ENCODE results near the gene DVL2.
"Not testable (repeated sequence)": the region's sequence is repeated elsewhere in the genome, so short reads cannot be mapped to it uniquely, and the experiment has no call there.

Gene DVL2

DNA sequence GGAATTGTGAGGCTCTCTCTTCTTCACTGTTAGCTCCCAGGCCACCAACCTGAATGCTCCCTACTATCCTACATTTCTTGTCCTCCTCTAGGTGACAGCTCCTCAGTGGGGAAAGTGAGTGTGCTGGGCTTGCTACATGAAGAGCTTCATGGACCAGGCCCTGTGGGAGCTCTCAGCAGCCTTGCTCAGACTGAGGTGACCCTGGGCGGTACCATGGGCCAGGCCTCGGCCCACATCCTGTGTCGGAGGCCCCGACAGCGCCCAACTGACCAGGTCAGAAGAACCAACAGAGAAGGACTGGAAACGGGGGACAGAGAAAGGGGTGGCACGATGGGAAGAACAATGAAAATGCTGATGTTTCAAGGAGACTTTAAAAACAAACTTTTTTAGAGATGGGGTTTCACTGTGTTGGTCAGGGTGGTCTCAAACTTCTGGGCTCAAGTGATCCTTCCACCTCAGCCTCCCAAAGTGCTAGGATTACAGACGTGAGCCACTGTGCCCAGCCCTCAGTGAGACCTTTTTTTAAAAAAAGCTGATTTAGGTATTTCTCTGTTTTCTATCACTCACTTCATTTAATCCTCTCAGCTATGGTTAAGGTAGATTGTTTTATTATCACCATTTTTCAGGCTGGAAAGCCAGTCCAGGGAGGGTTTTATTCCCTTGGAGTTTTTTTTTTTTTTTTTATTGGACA, 22.6 kb upstream of the DVL2 start:
- no peak for DNase-seq

DNA sequence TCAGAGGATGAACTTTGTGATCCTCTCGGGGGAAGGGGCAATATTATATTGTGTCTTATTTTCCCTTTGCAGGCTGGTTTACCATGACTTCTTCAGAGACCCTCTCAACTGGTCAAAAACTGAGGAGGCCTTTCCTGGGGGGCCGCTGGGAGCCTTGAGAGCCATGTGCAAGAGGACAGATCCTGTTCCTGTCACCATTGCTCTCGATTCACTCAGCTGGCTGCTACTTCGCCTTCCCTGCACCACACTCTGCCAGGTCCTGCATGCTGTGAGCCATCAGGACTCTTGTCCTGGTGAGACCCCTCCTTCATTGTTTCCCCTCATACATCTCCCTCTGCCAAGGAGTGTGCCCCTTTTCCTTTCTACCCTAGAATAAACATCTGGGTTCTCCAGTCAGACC, 20.2 kb upstream of the DVL2 start:
- no peak for DNase-seq

DNA sequence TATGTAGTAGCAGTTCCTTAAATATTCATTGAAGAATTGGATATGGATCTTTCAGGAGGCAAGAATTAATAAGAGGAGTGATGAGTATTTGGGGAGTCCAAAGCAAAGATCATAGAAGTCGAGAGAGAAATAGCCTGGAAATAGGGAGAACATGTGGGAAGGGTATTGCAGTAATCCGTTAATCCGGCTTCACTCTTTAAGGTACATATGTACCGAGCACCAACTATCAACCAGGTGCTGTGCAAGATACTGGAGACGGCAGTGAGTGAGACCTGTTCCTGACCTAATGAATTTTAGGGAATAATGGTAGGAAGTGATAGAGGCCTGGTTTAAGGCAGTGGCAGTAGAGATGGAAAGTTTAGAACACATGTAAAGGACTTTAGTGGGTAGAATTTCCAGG, 18.8 kb upstream of the DVL2 start:
- DNase-seq = no peak

DNA sequence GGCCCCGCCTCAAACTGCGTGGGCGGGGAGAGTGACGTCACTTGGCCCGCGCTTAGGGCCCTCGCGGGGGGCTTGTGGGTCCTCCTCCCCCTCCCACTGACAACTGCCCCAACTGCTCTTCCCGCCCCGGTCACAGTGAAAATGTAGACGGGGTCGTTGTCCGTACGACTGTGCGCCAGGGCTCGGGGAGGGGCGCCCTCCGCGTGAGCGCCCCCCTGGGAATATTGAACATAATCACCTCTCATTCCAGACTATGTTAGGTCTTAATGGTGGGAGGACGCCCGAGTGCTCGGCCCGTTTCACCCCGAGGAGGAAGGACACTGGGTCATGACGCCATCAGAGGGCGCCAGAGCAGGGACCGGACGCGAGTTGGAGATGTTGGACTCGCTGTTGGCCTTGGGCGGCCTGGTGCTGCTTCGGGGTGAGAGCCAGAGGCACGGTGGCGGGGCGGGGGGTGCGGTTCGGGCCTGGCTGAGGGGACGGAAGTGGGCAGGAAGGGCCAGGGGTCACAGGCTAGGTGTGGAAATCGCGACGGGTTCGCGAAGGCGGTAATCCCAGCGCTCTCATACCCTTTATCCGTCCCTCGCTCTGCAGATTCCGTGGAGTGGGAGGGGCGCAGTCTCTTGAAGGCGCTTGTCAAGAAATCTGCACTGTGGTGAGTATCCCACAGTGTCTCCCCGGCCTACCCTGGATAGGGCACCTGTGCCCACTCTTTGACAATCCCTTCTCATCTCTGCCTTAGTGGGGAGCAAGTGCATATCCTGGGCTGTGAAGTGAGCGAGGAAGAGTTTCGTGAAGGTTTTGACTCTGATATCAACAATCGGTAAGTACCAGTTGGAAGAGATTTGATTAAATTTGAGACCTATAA, 18.1 kb upstream of the DVL2 start, which contains the start of gene ELP5:
Gene ELP5 (plus strand): TSS at position 40 of the 868 bp plus-strand sequence. CDS start 336 bp downstream, at position 376.
- peak; percentile 71 to 96 (median 86) for DNase-seq

DNA sequence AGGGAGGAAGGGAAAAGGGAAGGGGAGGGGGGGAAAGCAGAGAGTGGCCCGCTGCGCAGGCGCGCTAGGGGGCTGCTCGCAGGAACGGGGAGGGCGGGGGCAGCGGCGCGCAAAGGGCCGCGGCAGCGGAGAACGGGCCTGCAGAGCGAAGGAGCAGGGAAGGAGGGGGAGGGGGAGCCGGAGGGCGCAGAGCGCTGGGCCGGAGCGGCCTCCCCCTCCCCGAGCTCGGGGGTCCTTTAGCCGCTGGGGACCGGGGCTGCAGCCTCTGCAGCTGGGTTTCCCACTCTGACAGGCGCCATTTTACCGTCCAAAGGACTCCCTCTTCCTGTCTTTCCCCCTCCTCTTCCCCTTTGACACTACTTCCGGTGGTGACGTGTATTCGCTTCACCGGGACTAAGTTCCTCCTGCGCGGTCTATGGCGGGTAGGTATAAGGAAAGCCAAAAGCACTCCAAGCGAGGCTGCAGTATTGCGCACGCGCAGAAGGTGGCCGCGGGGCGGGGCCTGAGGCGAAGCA, 17.4 kb upstream of the DVL2 start, which contains the start of gene CTDNEP1:
Gene CTDNEP1 (minus strand): TSS at position 74 of the 515 bp plus-strand sequence. CDS start 438 bp downstream, outside the sequence.
- DNase-seq = peak; percentile 92 to 99 (median 98)

DNA sequence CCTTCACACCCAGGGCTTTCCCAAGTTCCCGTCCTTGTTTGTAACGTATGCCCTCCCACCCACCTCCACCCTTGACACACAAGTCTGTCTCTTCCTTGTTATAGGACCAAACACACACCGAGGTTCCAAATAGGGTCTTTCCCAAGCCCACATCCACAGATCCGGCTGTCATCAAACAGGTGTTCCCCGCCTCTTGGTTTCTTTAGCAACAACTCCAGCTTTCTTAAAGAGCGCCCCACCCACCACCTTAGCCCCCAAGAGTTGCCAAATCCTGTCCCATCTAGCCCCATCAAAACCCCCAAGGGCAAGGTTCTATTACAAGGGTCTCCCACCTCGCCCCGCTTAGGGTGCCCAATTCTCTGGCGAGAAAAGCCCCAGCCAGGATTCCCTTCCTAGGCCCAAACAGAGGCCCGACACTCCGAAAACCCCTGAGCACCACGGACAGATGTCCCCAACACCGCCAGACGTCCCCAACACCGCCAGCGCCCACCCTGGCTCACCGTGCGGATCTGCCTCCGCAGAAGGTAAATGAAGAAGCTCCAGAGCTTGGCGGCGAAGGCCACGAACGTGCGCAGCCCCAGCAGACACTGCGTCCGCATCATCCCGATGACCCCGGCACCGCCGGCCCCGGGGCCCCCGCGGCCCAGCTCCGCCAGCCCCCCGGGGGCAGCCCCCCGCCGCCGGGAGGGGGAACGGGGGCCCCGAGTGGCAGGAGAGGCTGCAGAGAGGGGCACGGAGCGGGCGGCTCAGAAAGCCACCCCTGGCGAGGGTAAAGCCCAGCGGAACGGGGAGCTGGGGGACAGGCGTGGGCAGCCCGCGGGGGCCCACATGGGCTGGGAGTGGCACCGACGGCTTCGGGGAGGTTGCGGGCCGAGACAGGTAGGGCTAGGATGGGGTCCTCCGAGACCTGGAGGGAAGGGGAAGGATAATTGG, 16.6 kb upstream of the DVL2 start:
- peak in 2 of 51 donors; percentile 23 to 41 for DNase-seq

DNA sequence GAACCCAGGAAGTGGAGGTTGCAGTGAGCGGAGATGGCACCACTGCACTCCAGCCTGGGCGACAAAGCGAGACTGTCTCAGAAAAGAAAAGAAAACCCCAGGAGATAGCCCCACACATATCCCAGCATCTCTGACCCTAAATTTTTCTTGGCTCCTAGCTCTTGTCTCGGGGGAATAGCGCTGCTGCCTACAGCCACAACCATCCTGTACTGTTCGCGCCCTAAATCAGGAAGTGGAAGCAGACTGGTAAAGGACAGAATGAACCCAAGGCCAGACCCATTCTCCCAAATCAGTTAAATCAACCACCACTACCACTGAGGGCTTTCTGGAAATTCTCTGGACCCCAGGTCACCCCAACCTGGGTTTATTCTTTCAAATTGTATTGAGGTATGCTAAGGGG, 15.5 kb upstream of the DVL2 start:
- DNase-seq = no peak

DNA sequence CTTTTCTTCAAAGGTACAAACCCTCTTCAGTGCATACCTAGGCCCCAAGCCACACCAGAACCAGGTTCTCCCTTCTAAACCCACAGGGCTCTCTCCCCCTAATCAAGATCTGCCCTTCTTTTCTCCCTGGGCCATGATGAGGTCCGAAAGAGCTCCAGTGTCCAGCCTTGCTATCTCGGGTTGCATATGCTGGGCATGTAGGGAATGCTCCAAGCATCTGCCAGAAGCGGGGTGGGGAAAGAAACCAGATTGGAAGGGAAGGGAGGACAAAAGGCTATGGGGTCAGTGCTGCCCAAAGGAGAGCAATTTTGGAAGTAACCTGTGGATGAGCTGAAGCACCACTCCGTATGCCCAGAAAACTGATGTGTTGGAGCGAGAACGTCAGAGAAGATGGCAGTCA, 14.9 kb upstream of the DVL2 start:
- DNase-seq = no peak

DNA sequence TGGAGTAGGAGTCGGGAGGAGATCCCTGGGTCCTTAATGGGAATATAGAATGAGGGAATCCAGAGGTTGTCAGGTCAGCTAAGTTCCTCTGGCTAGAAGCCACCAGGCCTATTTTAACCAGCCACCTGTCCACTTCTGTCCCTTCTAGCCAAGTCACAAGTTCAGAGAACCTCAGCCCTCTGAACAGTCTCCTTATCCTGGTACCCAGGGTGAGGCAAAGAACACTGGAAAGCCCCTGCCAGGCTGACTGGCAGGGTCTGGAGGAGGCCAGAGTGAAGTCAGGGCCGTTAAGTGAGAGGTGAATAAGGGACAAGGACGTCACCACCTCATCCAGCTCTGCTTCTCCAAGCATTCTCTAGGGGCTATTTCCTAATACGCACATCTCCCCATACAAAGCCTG, 14.5 kb upstream of the DVL2 start:
- no peak for DNase-seq

DNA sequence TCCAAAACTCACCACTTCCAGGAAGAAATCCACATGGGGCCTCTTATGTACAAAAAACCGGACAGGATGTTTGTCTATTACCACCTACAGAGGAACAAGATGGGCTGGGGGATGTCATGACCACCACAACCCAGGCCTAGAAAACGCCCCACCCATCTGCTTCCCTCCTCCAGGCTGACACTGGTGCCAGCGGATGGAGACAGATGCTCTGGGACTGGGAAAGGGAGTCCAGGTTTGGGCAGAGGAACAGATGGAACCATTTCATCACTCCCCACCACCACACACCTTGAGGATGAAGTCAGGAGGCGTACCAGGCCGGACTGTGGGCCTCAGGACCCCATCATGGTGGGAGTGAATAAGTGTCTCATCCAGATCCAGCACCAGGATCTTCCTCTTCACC, 12.5 kb upstream of the DVL2 start:
- no peak for DNase-seq

DNA sequence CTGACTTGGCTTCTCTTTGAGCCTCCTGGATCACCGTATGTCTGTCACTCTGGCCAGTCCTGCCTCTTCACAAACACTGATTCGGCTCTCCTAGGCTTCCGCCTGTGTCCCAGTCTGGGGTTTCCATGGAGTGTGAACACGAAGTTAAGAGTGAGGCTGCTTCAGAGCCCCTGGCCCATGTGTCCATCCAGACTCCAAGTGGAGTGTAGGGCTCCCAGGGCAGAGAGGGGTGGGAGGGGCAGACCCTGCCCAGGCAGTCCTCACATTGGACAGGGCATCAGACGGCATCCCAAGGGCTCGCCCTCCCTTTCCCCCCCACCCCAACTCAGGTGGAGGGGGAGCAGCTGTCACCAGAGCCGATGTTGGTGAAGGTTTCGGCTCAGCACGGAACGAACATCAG, 9.5 kb upstream of the DVL2 start:
- DNase-seq = not testable (repeated sequence)

DNA sequence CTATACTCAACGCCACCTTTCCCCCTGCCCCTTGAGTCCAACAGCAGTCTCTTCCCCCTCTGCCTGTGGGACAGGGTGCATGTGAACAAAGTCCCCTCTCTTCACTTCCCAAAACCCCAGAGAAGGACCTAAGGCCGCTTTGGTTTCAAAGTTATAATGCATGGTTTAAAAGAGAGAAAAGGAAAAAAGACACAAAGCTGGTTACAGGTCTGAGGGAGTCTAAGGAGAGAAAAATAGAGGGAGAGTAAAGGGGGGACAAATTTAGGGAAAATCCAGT, 9.1 kb upstream of the DVL2 start:
- DNase-seq = no peak

DNA sequence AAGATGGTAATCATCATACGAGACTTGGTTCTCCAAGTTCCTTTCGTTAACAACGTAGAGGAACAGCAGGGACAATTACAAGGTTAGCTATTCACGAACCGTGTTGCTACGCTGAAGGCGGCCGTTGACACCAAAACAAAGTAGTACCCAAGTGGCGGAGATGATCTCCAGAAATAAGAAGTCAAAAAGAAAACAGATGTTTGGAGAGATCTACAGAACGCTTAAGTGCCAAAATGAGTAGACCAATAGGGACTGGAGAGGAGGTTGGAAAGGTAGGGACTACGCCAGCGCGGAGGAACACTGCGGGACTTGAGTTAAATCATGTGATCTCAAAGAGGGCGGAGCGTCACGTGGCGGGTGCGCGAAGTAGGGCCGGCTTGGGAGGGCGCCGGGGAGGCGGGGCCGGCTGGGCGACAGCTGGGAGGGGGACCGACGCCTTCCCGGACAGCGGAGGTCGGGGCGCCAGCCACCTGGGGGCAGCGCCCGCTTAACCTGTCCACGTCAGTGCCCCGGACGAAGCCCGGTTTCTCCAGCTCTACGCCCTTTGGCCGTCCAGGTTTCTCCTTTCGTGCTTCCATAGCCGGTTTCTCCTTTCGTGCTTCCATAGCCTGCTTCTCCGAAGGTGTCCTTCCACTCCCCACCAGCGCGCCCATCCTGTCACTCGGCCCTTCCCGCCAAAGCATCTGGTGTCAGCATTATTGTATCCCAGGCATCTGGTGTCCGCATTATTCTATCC, 8.6 kb upstream of the DVL2 start:
- DNase-seq = peak; percentile 63 to 98 (median 89)

DNA sequence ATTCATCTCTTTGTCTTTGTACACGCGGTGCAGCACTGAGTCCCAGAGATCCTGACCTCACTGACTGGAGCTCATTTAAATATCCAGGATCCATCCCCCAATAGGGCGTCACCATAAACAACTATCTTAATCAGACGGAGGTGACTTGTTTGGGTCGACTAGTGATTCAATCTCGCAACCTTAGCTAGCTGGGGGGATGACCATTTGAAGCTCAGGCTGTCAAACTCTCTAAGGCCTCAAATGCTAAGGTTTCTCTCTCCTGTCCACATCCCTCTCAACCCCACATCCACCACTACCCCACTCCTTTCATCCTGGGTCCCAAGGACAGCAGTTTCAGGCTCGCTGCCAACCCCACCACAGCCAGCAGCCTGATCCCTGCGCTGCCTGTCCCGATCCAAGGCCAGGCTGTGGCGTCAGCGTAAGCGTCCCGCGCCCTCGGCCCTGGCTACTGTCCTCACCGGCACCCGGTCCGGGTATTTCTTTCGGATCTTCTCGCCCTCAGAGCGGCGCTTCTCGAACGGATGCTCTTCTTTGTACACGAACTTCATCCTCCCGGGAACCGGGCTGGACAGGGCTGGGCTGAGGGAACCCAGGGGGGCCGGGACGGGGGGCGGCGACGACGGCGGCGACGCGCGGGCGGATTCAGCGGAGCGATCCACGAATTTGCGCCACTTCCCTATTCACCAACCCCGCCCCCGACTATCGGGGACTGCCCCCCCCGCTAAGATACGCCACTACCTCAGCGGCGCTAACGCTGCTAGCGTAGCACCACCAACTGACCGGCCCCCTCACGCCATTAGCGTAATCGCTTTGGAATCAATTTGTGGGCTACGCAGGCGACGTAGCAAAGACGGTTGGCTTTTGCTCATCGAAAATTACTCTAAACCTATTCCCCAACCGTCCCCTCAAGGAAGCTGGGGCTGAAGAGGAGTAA, 7.7 kb upstream of the DVL2 start, which contains the start of gene GABARAP:
Gene GABARAP (minus strand): TSS at position 667 of the 934 bp plus-strand sequence. CDS start 119 bp downstream, at position 548.
- peak; percentile 67 to 98 (median 90) for DNase-seq

DNA sequence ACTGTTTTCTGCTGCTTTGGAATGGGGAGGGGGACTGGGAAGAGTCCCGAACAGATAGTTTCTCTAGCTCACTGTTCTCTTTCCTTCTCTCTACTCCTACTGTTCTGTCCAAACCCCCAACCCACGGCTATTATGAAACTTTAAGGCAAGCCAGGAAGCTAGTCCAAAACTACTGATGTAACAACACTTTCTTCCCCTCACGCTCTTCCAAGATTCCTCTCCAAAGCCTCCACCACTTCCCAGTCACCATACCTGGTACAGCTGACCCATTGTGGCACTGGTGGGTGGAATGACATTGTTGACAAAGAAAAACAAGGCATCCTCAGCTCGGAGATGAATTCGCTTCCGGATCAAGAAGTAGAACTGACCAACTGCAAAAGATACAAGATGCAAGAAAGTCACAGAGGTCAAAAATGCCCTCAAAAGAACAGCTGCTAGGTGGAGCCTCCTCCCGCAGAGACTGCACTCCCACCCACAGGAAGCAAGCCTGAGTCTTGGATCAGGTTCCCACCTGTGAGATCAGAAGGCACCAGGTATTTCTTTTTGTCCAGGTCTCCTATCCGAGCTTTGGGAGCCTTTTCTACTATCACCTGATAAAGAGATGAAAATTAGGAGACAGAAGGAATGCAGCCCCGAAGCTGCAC, 6.9 kb upstream of the DVL2 start:
- no peak for DNase-seq

DNA sequence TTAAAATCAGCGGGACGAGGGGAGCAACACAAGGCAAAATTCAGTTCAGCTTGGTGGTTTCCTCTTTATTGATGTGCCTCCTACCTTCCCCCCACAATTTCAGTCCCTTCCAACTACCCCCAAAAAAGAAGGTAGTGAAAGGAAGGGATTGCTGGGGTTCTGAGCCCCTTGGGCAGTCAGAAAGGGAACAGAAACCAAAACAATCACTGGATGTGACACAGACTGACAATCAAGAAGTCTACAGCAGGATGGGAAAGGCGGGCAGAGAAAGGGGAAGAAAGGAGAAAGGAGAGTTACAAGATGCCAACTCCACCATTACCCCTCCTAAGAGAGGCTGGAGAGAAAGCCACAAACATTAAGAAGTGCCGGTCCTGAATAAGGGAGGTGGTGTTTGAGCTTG, 6.1 kb upstream of the DVL2 start:
- no peak for DNase-seq

DNA sequence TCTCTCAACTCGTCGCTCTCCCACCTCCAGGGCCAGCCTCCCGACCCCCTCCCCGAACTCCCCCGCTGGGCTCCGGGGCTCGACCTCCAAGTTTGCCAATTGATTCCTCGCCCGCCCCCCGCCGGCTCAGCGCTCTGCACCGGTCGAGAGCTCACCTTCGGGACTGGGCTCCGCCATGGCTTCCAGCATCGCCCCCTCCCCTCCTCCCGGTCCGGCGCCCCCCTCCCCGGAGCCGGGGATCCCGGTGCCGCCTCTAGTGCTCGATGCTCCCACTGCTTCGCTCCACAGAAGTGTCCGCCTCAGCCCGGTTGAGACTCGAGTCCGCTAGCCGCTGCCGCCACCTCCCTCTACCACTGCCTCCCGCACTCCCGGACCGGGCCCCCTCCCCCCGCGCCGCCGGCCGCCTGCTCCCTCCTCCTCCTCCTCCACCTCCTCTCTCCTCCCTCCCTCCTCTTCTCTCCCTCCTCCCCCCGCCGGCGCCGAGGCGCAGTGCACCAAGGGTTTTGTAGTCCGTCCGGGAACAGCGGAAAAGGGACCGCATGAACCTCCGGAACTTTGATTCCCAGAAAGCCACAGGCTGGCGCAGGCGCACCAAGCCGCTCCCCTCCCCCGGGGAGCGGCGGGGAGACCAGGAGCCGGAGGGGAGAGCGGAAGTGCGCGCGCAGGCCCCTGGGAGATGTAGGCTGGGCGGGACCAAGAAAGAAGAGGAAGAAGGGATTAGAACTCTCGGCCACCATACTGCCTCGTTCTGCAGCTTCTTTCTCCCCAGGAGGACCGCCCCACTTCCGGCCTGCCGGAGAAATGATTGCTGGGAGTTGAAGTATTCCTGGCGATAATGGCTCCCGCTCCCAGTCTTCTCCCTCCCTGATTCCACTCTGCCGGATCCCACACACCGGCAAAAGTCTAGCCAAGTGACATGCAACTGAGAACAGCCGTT, 5.0 kb upstream of the DVL2 start, which contains the start of gene PHF23:
Gene PHF23 (minus strand): TSS at position 367 of the 937 bp plus-strand sequence. CDS start 178 bp downstream, at position 189.
- peak; percentile 86 to 100 (median 99) for DNase-seq
